H1 (cell line): ENCODE results near the gene DTX3. TPM values are rescaled to one million over a fixed set of nuclear protein-coding genes. Genes with fewer than 3 reads are reported as not detected.

Source experiments
- CTCF ChIA-PET: fragments of 300-600 bp; sonication (Branson Sonifier 250); formaldehyde crosslinking; loops from one replicate; lab custom pipeline; 2021; ENCODE audit not compliant: partially characterized antibody; lab: Charles Lee
- POLR2A ChIA-PET: fragments of 300-600 bp; sonication (Branson Sonifier 250); formaldehyde crosslinking; loops from one replicate; lab custom pipeline; 2021; ENCODE audit warnings: inconsistent platforms; ENCODE audit not compliant: partially characterized antibody; lab: Charles Lee
- DNase-seq, 2 experiments: peaks; one replicate each; pipeline versions ENCODE4 v3.0.0 to v3.0.0-alpha.2; 2010 to 2022; ENCODE audit warnings: low spot score in 2 of 2, low read depth in 1 of 2, mixed read lengths in 1 of 2
- FAIRE-seq: peaks from 2 replicates; lab custom pipeline; 2011; peaks lifted over from hg19 to GRCh38; lab: Jason Lieb, UNC
- H2AFZ ChIP-seq: 2 replicates; pipeline ENCODE4 v1.8.1; 2012; ENCODE audit warnings: low read length, inconsistent platforms
- H2AK5ac ChIP-seq: 2 replicates; pipeline ENCODE4 v1.6.1; 2013; ENCODE audit warnings: low read depth, low read length
- H2BK120ac ChIP-seq: replicated peaks from 2 replicates; pipeline ENCODE3; 2013; ENCODE audit warnings: low read depth, low read length, inconsistent platforms
- H2BK12ac ChIP-seq: 2 replicates; pipeline ENCODE4 v1.6.1; 2013; ENCODE audit warnings: low read depth, low read length
- H2BK15ac ChIP-seq: 2 replicates; pipeline ENCODE4 v1.6.1; 2013; ENCODE audit warnings: low read length
- H2BK20ac ChIP-seq: 2 replicates; pipeline ENCODE4 v1.6.1; 2013; ENCODE audit warnings: low read length
- H2BK5ac ChIP-seq: 2 replicates; pipeline ENCODE4 v1.6.1; 2013; ENCODE audit warnings: low read depth, low read length
- H3K14ac ChIP-seq: 2 replicates; pipeline ENCODE4 v1.6.1; 2013; ENCODE audit warnings: inconsistent platforms; ENCODE audit not compliant: insufficient read length
- H3K18ac ChIP-seq: 2 replicates; pipeline ENCODE4 v1.6.1; 2013; ENCODE audit warnings: low read length; ENCODE audit errors: extremely low read depth
- H3K23ac ChIP-seq: 2 replicates; pipeline ENCODE4 v1.6.1; 2013; ENCODE audit warnings: inconsistent platforms; ENCODE audit not compliant: insufficient read length
- H3K23me2 ChIP-seq: 2 replicates; pipeline ENCODE4 v1.6.1; 2013; ENCODE audit warnings: low read depth, low read length
- H3K27ac ChIP-seq: 2 replicates; pipeline ENCODE4 v1.6.1; 2011; ENCODE audit warnings: low read depth, low read length, inconsistent platforms
- H3K27me3 ChIP-seq, 4 experiments: replicated peaks in 1 of 4; 1 replicate in 1 of 4; 2 replicates in 3 of 4; pipeline versions ENCODE4 v1.6.1 to v1.8.1; 2011 to 2013; ENCODE audit warnings: low read length in 3 of 4, mild to moderate bottlenecking in 3 of 4, inconsistent platforms in 2 of 4, mixed read lengths in 2 of 4, moderate library complexity in 1 of 4; ENCODE audit not compliant: control insufficient read depth in 3 of 4, insufficient read depth in 3 of 4; ENCODE audit errors: extremely low read depth in 1 of 4
- H3K36me3 ChIP-seq, 4 experiments: 2 replicates each; pipeline versions ENCODE4 v1.6.1 to v1.8.1; 2011 to 2013; ENCODE audit warnings: mild to moderate bottlenecking in 4 of 4, low read length in 3 of 4, moderate library complexity in 2 of 4, control low read depth in 1 of 4, inconsistent platforms in 1 of 4; ENCODE audit not compliant: insufficient read depth in 4 of 4, control insufficient read depth in 2 of 4
- H3K4ac ChIP-seq: replicated peaks from 2 replicates; pipeline ENCODE3; 2013; ENCODE audit warnings: low read length, low read depth, mixed read lengths, inconsistent platforms; ENCODE audit not compliant: insufficient read length
- H3K4me1 ChIP-seq, 4 experiments: replicated peaks in 1 of 4; 1 replicate in 1 of 4; 2 replicates in 3 of 4; pipeline versions ENCODE4 v1.6.1 to v1.8.1; 2011 to 2013; ENCODE audit warnings: low read length in 3 of 4, inconsistent platforms in 2 of 4, mixed read lengths in 1 of 4; ENCODE audit not compliant: insufficient read depth in 4 of 4, control insufficient read depth in 3 of 4
- H3K4me2 ChIP-seq, 2 experiments: 2 replicates each; pipeline versions ENCODE4 v1.6.1 to v1.8.1; 2011 to 2013; ENCODE audit warnings: low read depth in 2 of 2, low read length in 2 of 2, control low read depth in 1 of 2, inconsistent platforms in 1 of 2, mild to moderate bottlenecking in 1 of 2; ENCODE audit not compliant: insufficient read depth in 1 of 2
- H3K4me3 ChIP-seq, 4 experiments: fragments of 200-600, 300-600 bp in 1 of 4; sonication (generic), shearing (Covaris generic), sonication (Bioruptor Twin) in 1 of 4; 2 replicates each; pipeline versions ENCODE4 v1.5.1 to v1.8.1; 2011 to 2016; ENCODE audit warnings: low read length in 4 of 4, low read depth in 3 of 4, control low read depth in 2 of 4, inconsistent platforms in 2 of 4, mild to moderate bottlenecking in 2 of 4, mixed read lengths in 1 of 4, moderate library complexity in 1 of 4; ENCODE audit not compliant: insufficient read depth in 2 of 4; ENCODE audit errors: extremely low read depth in 1 of 4
- H3K56ac ChIP-seq: replicated peaks from 2 replicates; pipeline ENCODE3; 2013; ENCODE audit warnings: low read depth, mild to moderate bottlenecking, mixed read lengths, low read length, inconsistent platforms; ENCODE audit not compliant: insufficient read length
- H3K79me1 ChIP-seq: 2 replicates; pipeline ENCODE4 v1.6.1; 2013; ENCODE audit warnings: low read depth, low read length, control low read depth
- H3K79me2 ChIP-seq, 2 experiments: 2 replicates each; pipeline versions ENCODE4 v1.6.1 to v1.8.1; 2012 to 2013; ENCODE audit warnings: low read length in 2 of 2, mild to moderate bottlenecking in 2 of 2, inconsistent platforms in 1 of 2; ENCODE audit not compliant: insufficient read depth in 2 of 2, control insufficient read depth in 1 of 2
- H3K9ac ChIP-seq, 4 experiments: replicated peaks in 1 of 4; 1 replicate in 1 of 4; 2 replicates in 3 of 4; pipeline versions ENCODE4 v1.6.1 to v1.8.1; 2011 to 2013; ENCODE audit warnings: low read depth in 3 of 4, low read length in 3 of 4, control low read depth in 2 of 4, mild to moderate bottlenecking in 2 of 4, moderate library complexity in 2 of 4, inconsistent platforms in 1 of 4; ENCODE audit errors: extremely low read depth in 1 of 4
- H3K9me3 ChIP-seq, 2 experiments: 2 replicates each; pipeline versions ENCODE4 v1.6.1 to v1.8.1; 2012 to 2013; ENCODE audit warnings: mild to moderate bottlenecking in 2 of 2, moderate library complexity in 2 of 2, control low read depth in 1 of 2, inconsistent platforms in 1 of 2, low read depth in 1 of 2, low read length in 1 of 2, mixed read lengths in 1 of 2; ENCODE audit not compliant: insufficient read depth in 2 of 2
- H4K20me1 ChIP-seq, 2 experiments: replicated peaks in 1 of 2; 2 replicates each; pipeline versions ENCODE3 to v1.8.1; 2011 to 2013; ENCODE audit warnings: inconsistent platforms in 2 of 2, low read length in 2 of 2, mild to moderate bottlenecking in 1 of 2; ENCODE audit not compliant: insufficient read depth in 2 of 2, control insufficient read depth in 1 of 2
- H4K5ac ChIP-seq: 2 replicates; pipeline ENCODE4 v1.6.1; 2013; ENCODE audit warnings: low read length, low read depth, mixed read lengths, inconsistent platforms; ENCODE audit not compliant: insufficient read length
- H4K8ac ChIP-seq: 2 replicates; pipeline ENCODE4 v1.8.0; 2013; ENCODE audit warnings: mild to moderate bottlenecking, moderate library complexity, low read length, inconsistent platforms; ENCODE audit not compliant: insufficient read depth; ENCODE audit errors: extremely low read depth
- H4K91ac ChIP-seq: replicated peaks from 2 replicates; pipeline ENCODE3; 2013; ENCODE audit warnings: low read length, mixed read lengths, inconsistent platforms; ENCODE audit not compliant: insufficient read length
- ATF3 ChIP-seq: IDR thresholded peaks from 2 replicates; pipeline ENCODE4 v1.6.1; 2011; ENCODE audit warnings: low read depth, mild to moderate bottlenecking, low read length; ENCODE audit not compliant: insufficient read depth
- CBX5 ChIP-seq: fragments of 300-800, 300-1000 bp; sonication (generic); IDR thresholded peaks from 2 replicates; pipeline ENCODE4 v1.7.1; 2016; ENCODE audit warnings: antibody characterized with exemption, low read length, low read depth
- CHD2 ChIP-seq: IDR thresholded peaks from 2 replicates; pipeline ENCODE4 v1.6.1; 2012; ENCODE audit warnings: low read length, improper control_type of control experiment
- CTBP2 ChIP-seq: IDR thresholded peaks from 2 replicates; pipeline ENCODE4 v1.7.0; 2011; ENCODE audit warnings: borderline replicate concordance, mild to moderate bottlenecking, moderate library complexity, mixed read lengths, low read length; ENCODE audit not compliant: insufficient read depth, insufficient read length
- EGR1 ChIP-seq: IDR thresholded peaks from 2 replicates; pipeline ENCODE4 v1.6.1; 2011; ENCODE audit warnings: low read depth, low read length, borderline replicate concordance
- EP300 ChIP-seq, 2 experiments: IDR thresholded peaks; 1 replicate in 1 of 2; 2 replicates in 1 of 2; pipeline ENCODE4 v1.6.1; 2011 to 2012; ENCODE audit warnings: low read depth in 2 of 2, low read length in 2 of 2, mild to moderate bottlenecking in 2 of 2, borderline replicate concordance in 1 of 2, inconsistent platforms in 1 of 2, moderate library complexity in 1 of 2
- KDM4A ChIP-seq: IDR thresholded peaks from one replicate; pipeline ENCODE4 v1.7.1; 2012; ENCODE audit warnings: low read depth, mild to moderate bottlenecking, moderate library complexity, low read length, inconsistent platforms; ENCODE audit not compliant: severe bottlenecking
- MAX ChIP-seq: IDR thresholded peaks from 2 replicates; pipeline ENCODE4 v1.6.1; 2012; ENCODE audit warnings: inconsistent platforms
- NRF1 ChIP-seq: IDR thresholded peaks from 2 replicates; pipeline ENCODE4 v1.6.1; 2011; ENCODE audit warnings: mild to moderate bottlenecking, low read depth, low read length, improper control_type of control experiment
- POLR2AphosphoS5 ChIP-seq: IDR thresholded peaks from 2 replicates; pipeline ENCODE4 v1.6.1; 2011; ENCODE audit warnings: low read depth, low read length
- SIX5 ChIP-seq: IDR thresholded peaks from 2 replicates; pipeline ENCODE4 v1.6.1; 2011; ENCODE audit warnings: mild to moderate bottlenecking, low read depth, low read length
- TAF1 ChIP-seq: IDR thresholded peaks from 2 replicates; pipeline ENCODE4 v1.6.1; 2011; ENCODE audit warnings: mild to moderate bottlenecking, low read depth, low read length
- WGBS, 2 experiments: shearing (Covaris generic) in 1 of 2; methylation state at CpG; one replicate each; pipeline versions ENCODE4 v1.1.6 to v1.1.7; 2013 to 2015; ENCODE audit warnings: low lambda C conversion rate in 2 of 2, mixed read lengths in 2 of 2, inconsistent platforms in 1 of 2, low coverage in 1 of 2, missing lambda C conversion rate in 1 of 2; ENCODE audit not compliant: insufficient replicate concordance in 2 of 2, insufficient coverage in 1 of 2, insufficient read length in 1 of 2; ENCODE audit errors: extremely low coverage in 1 of 2, missing lambda C conversion rate in 1 of 2; 5-methylcytosine and 5-hydroxymethylcytosine counted together
- polyA plus RNA-seq, 7 experiments: library from polyadenylated mRNA; depleted of rRNA in 3 of 7; stranded (reverse) in 5 of 7; unstranded in 2 of 7; fragments of >200 nt in 5 of 7; fragments of 200-250 nt in 2 of 7; gene quantifications; 1 replicate in 5 of 7; 2 replicates in 1 of 7; 4 replicates in 1 of 7; pipeline versions ENCODE4 v1.2.1 to v1.2.3, GENCODE V29; 2011 to 2013; ENCODE audit warnings: missing spikeins in 2 of 7, mixed read lengths in 2 of 7
- total RNA-seq: library from RNA; stranded (reverse); fragmentation: NEBNext Ultra II Directional; extraction: Animal tissue kit (Norgen Biotek cat#: 25700); gene quantifications from 2 replicates; pipeline ENCODE4 v1.2.1, GENCODE V29; 2021

DTX3 gene
- total and polyA plus RNA-seq, 2 of the 8 experiments (the other 6 are each of a cell fraction or from before 2014, with no cell fraction given) = 41.8 to 92.5 TPM

GRCh38 chr12:57626921-57627445 lies 22.4 kb downstream of the DTX3 start:
- no peak overlapping the region for H2BK5ac ChIP-seq
- H2BK20ac ChIP-seq = no peak overlapping the region
- no peak overlapping the region for H4K5ac ChIP-seq
- ChIA-PET CTCF (interaction anchor here (0.8 to 10.7 kb wide), 12 partner anchors 10 to 108 kb away, joined by 3 to 201 read pairs (median 4); partner anchors contain the start of gene PIP4K2C), POLR2A (interaction anchor here (1.1 to 1.9 kb wide), 4 partner anchors 17 to 118 kb away, joined by 3 to 12 read pairs (median 4); partner anchors contain the start of gene TSPAN31)
- no peak overlapping the region for H4K8ac ChIP-seq
- peaks cover 6% of the 10 kb centered on the region; the same call in 1 of the 2 replicates for H3K23me2 ChIP-seq
- H3K79me1 ChIP-seq = 0 out of 2 replicates have a peak, but pooled peaks cover 2% of the 10 kb centered on the region
- no peak overlapping the region for H3K9ac ChIP-seq
- DNase-seq (no peak), FAIRE-seq (no peak)
- no peak overlapping the region for H2AK5ac ChIP-seq
- no peak overlapping the region for H2AFZ ChIP-seq
- H3K36me3 ChIP-seq = no peaks in the 10 kb centered on the region; a peak in 1 of 8 replicates
- peaks cover 93 to 100% (median 99%) of the 10 kb centered on the region in 4 experiments for H3K27me3 ChIP-seq
- no peak overlapping the region for H4K91ac ChIP-seq
- H3K4ac ChIP-seq = no peak overlapping the region
- no peak overlapping the region for H3K14ac ChIP-seq
- H3K23ac ChIP-seq = no peak overlapping the region
- no peak overlapping the region for H2BK120ac ChIP-seq
- H3K4me3 ChIP-seq = peak overlapping the region in 1 of 4 experiments; percentile 53; a peak in 1 of 8 replicates
- no peak overlapping the region for H3K18ac ChIP-seq
- no peak overlapping the region for H3K56ac ChIP-seq
- H2BK12ac ChIP-seq = no peak overlapping the region
- H2BK15ac ChIP-seq = no peak overlapping the region
- H3K4me1 ChIP-seq = peaks cover 0 to 20% (median 16%) of the 10 kb centered on the region in 4 experiments; a peak in 6 of 7 replicates
- H3K4me2 ChIP-seq = peak overlapping the region; percentile 71 to 73
- no peaks in the 10 kb centered on the region for H3K9me3 ChIP-seq
- H4K20me1 ChIP-seq = peaks cover 2 to 20% of the 10 kb centered on the region in 2 experiments
- H3K79me2 ChIP-seq = no peaks in the 10 kb centered on the region
- WGBS, 2 experiments = 39% methylated on average over 8 of the region's 9 CpGs; no CpG with 5 or more reads in 1 of the 2 experiments
- H3K27ac ChIP-seq = no peak overlapping the region
- TF ChIP-seq EGR1 (no peak), CHD2 (no peak), MAX (no peak), POLR2AphosphoS5 (no peak), ATF3 (no peak), CTBP2 (no peak), EP300 (IDR thresholded peaks at IDR 0.05; ENCODE audit: borderline replicate concordance in 1 of 2, low read depth in 2 of 2, low read length in 2 of 2) (no peak), KDM4A (no peak), SIX5 (no peak), TAF1 (no peak), NRF1 (no peak), CBX5 (no peak)
